B cell (primary cell): ENCODE results near the gene CST7. TPM values are rescaled to one million over a fixed set of nuclear protein-coding genes. Genes with fewer than 3 reads are reported as not detected.

Experiments used
- ATAC-seq: fragments of 200-7000 bp; cut with Tn5 transposase; one replicate; pipeline ENCODE4 v1.10.0; 2021; ENCODE audit warnings: low read depth, mild to moderate bottlenecking, moderate number of reproducible peaks, moderate library complexity
- CTCF ChIA-PET: fragments of 350-600 bp; sonication (Branson Sonifier 250); formaldehyde crosslinking; loops from one replicate; lab custom pipeline; 2021; ENCODE audit warnings: antibody characterized with exemption, inconsistent platforms; lab: Charles Lee
- POLR2A ChIA-PET: fragments of 350-600 bp; sonication (Branson Sonifier 250); formaldehyde crosslinking; loops from one replicate; lab custom pipeline; 2021; ENCODE audit warnings: antibody characterized with exemption; lab: Charles Lee
- DNase-seq: peaks from one replicate; pipeline ENCODE4 v3.0.0; 2013
- H2AFZ ChIP-seq: 2 replicates; pipeline ENCODE4 v1.6.1; 2012; ENCODE audit warnings: mild to moderate bottlenecking, low read depth, low read length; ENCODE audit not compliant: insufficient read depth, poor library complexity, severe bottlenecking
- H3K27ac ChIP-seq, 2 donors: 1 replicate in 1 of 2; 2 replicates in 1 of 2; pipeline ENCODE4 v1.5.1; 2012 to 2013; ENCODE audit warnings: low read length in 2 of 2, mild to moderate bottlenecking in 2 of 2, moderate library complexity in 1 of 2
- H3K27me3 ChIP-seq, 4 experiments: fragments of 200-600 bp in 1 of 4; sonication (generic) in 1 of 4; replicated peaks in 1 of 4; 1 replicate in 2 of 4; 2 replicates in 2 of 4; pipeline versions ENCODE4 v1.6.1 to v1.7.0; 2013 to 2016; ENCODE audit warnings: low read length in 3 of 4, mild to moderate bottlenecking in 2 of 4, mixed read lengths in 1 of 4, moderate library complexity in 1 of 4; ENCODE audit not compliant: insufficient read depth in 4 of 4, control insufficient read depth in 3 of 4; ENCODE audit errors: control extremely low read depth in 1 of 4
- H3K36me3 ChIP-seq, 2 experiments: replicated peaks in 1 of 2; 1 replicate in 1 of 2; 2 replicates in 1 of 2; pipeline versions ENCODE4 v1.6.1 to v1.7.1; 2013; ENCODE audit warnings: low read length in 1 of 2; ENCODE audit not compliant: insufficient read depth in 2 of 2, control insufficient read depth in 1 of 2; ENCODE audit errors: control extremely low read depth in 1 of 2, extremely low read depth in 1 of 2
- H3K4me1 ChIP-seq, 2 donors: fragments of 200-600 bp in 1 of 2; sonication (generic) in 1 of 2; 1 replicate in 1 of 2; 2 replicates in 1 of 2; pipeline versions ENCODE4 v1.5.1 to v1.6.1; 2013 to 2017; ENCODE audit warnings: low read length in 2 of 2; ENCODE audit not compliant: control insufficient read depth in 2 of 2, insufficient read depth in 2 of 2
- H3K4me2 ChIP-seq: replicated peaks from 2 replicates; pipeline ENCODE3; 2012; ENCODE audit warnings: mild to moderate bottlenecking, low read depth, low read length; ENCODE audit not compliant: poor library complexity, severe bottlenecking
- H3K4me3 ChIP-seq, 5 experiments: fragments of 200-600 bp in 1 of 5; sonication (generic) in 1 of 5; 1 replicate in 3 of 5; 2 replicates in 2 of 5; pipeline versions ENCODE4 v1.5.1 to v1.7.0; 2011 to 2016; ENCODE audit warnings: low read length in 4 of 5, mild to moderate bottlenecking in 4 of 5, low read depth in 2 of 5, control low read depth in 1 of 5, moderate library complexity in 1 of 5; ENCODE audit not compliant: insufficient read depth in 1 of 5; ENCODE audit errors: control extremely low read depth in 1 of 5, extremely low read depth in 1 of 5
- H3K79me2 ChIP-seq: fragments of 200-600 bp; sonication (generic); one replicate; pipeline ENCODE4 v1.6.0; 2016; ENCODE audit warnings: low read length; ENCODE audit not compliant: control insufficient read depth, insufficient read depth
- H3K9ac ChIP-seq: fragments of 200-600 bp; sonication (generic); 2 replicates; pipeline ENCODE4 v1.6.1; 2017; ENCODE audit warnings: mild to moderate bottlenecking, low read length, moderate library complexity
- H3K9me3 ChIP-seq, 3 donors: one replicate each; pipeline versions ENCODE4 v1.6.1 to v1.7.1; 2013; ENCODE audit warnings: low read length in 2 of 3; ENCODE audit not compliant: control insufficient read depth in 2 of 3, insufficient read depth in 1 of 3; ENCODE audit errors: control extremely low read depth in 1 of 3
- H4K20me1 ChIP-seq: 2 replicates; pipeline ENCODE4 v1.6.0; 2012; ENCODE audit warnings: mild to moderate bottlenecking, low read length; ENCODE audit not compliant: insufficient read depth, control insufficient read depth, poor library complexity, severe bottlenecking
- H3K27ac Mint-ChIP-seq: one replicate; pipeline ENCODE4 v1.8.0; 2021; ENCODE audit warnings: mixed read lengths
- H3K27me3 Mint-ChIP-seq: one replicate; pipeline ENCODE4 v1.8.0; 2021; ENCODE audit warnings: mixed read lengths
- H3K4me1 Mint-ChIP-seq: one replicate; pipeline ENCODE4 v1.8.0; 2021; ENCODE audit warnings: mixed read lengths
- H3K4me3 Mint-ChIP-seq: one replicate; pipeline ENCODE4 v1.8.0; 2021; ENCODE audit warnings: mixed read lengths
- H3K9me3 Mint-ChIP-seq: one replicate; pipeline ENCODE4 v1.8.0; 2022; ENCODE audit warnings: mixed read lengths; ENCODE audit not compliant: insufficient read depth
- EZH2 ChIP-seq: IDR thresholded peaks from 2 replicates; pipeline ENCODE4 v1.6.1; 2012; ENCODE audit warnings: borderline replicate concordance, low read depth, mild to moderate bottlenecking, moderate library complexity, low read length; ENCODE audit not compliant: insufficient read depth, poor library complexity, severe bottlenecking
- WGBS: methylation state at CpG from one replicate; pipeline ENCODE4 v1.1.5; 2013; ENCODE audit warnings: missing lambda C conversion rate; ENCODE audit not compliant: insufficient coverage; 5-methylcytosine and 5-hydroxymethylcytosine counted together
- intact Hi-C: fragments of 100-400 bp; cut with micrococcal nuclease; formaldehyde crosslinking; loops from one replicate; pipeline ENCODE4 v1.10.0; 2022
- polyA plus RNA-seq: library from polyadenylated mRNA; depleted of rRNA; stranded (reverse); fragments of >200 nt; gene quantifications from 2 replicates; pipeline ENCODE4 v1.2.3, GENCODE V29; 2012
- total RNA-seq, 2 donors: library from RNA; stranded (reverse); fragments of 120-200 nt in 1 of 2; gene quantifications; 1 replicate in 1 of 2; 2 replicates in 1 of 2; pipeline versions ENCODE4 v1.2.3 to v1.2.4, GENCODE V29; 2013 to 2022
- TF ChIP-seq, protein P1 (sequence below): fragments of 200-600 bp; IDR thresholded peaks from one replicate; pipeline ENCODE4 v1.8.0; 2022; ENCODE audit warnings: antibody characterized with exemption, mild to moderate bottlenecking

Gene CST7
- total and polyA plus RNA-seq, 2 donors (not counting 1 experiment from before 2014, with no cell fraction given), result 0.94 to 3.4 TPM

DNA sequence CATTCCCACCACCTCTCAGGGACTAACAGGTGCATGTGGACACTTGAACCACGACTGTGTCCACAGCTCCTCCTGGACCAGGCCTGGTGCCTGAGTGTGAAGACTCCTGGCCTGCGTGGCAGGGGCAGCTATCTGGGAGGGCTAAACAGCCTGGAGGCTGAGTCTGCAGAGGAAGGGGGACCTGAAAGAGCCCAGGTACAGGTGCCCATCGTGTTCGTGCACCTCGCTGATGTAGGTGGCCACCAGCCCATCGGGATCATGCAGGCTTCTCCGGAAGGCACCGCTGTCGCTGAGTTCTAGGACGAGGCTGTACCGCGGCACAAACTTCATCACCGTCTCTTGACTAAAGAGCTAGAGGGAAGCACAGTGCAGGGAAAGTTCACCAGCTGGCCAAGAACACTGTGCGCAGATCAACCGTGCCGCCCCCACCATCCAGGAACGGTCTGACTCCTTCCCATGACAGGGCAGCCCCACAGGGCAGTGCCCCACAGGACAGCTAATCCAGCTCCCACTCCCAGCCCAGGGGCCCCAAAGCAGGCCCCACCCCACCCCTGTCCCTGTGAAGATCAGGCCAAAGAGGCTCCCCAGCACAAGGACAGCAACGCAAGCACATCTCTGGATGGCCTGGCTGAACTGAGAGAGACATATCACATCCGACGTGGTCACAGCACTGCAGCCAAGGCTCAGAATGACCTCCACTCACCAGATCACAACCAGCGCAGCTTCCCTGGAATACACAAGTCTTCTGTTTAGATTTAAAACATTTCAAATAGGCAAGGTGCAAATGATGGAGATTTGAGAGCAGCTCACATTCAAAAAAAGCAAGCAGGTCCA is 14.8 kb downstream of the CST7 start:
- H3K27ac Mint-ChIP-seq, result no peak overlapping the region
- 97% methylated on average over 20 of the region's 21 CpGs for WGBS
- no peak overlapping the region for H3K4me3 Mint-ChIP-seq

DNA sequence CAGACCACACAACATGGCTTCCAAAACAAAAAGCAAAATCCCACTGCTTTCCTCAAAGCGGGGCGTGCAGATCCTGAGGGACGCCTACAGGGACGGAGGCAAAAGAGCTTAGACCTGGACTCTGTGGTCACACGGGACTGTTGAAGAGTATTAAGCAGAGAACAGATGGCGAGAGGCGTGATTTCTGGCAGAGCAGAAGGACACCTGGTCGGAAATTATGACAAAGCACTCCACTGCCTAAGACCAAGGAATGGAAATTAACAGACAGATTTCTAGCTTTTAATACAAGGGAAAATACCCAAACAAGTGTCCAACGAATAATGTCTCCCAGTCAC is 15.4 kb downstream of the CST7 start:
- Histone ChIP-seq H4K20me1 (no peaks in the 10 kb centered on the region), H3K27me3 (no peaks in the 10 kb centered on the region), H3K4me3 (no peak overlapping the region), H3K9ac (no peak overlapping the region), H3K9me3 (no peaks in the 10 kb centered on the region), H3K36me3 (peaks cover 7 to 52% of the 10 kb centered on the region in 2 experiments), H3K4me2 (no peak overlapping the region), H3K27ac (no peak overlapping the region), H3K4me1 (no peaks in the 10 kb centered on the region), H2AFZ (no peak overlapping the region), H3K79me2 (no peaks in the 10 kb centered on the region)
- Mint-ChIP-seq H3K27me3 (no peaks in the 10 kb centered on the region), H3K27ac (no peak overlapping the region), H3K4me3 (no peak overlapping the region), H3K9me3 (no peaks in the 10 kb centered on the region), H3K4me1 (no peaks in the 10 kb centered on the region)
- intact Hi-C loops, result no loop called here
- CTCF ChIA-PET, result no interaction called here
- TF ChIP-seq, protein P1, sequence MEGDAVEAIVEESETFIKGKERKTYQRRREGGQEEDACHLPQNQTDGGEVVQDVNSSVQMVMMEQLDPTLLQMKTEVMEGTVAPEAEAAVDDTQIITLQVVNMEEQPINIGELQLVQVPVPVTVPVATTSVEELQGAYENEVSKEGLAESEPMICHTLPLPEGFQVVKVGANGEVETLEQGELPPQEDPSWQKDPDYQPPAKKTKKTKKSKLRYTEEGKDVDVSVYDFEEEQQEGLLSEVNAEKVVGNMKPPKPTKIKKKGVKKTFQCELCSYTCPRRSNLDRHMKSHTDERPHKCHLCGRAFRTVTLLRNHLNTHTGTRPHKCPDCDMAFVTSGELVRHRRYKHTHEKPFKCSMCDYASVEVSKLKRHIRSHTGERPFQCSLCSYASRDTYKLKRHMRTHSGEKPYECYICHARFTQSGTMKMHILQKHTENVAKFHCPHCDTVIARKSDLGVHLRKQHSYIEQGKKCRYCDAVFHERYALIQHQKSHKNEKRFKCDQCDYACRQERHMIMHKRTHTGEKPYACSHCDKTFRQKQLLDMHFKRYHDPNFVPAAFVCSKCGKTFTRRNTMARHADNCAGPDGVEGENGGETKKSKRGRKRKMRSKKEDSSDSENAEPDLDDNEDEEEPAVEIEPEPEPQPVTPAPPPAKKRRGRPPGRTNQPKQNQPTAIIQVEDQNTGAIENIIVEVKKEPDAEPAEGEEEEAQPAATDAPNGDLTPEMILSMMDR, result no peak
- TF ChIP-seq EZH2, result no peak
- 91% methylated on average over 5 of the region's 9 CpGs for WGBS
- DNase-seq (no peak), ATAC-seq (no peak)
- POLR2A ChIA-PET, result no interaction called here

More for the DNA sequence above, 14.8 kb downstream of the CST7 start:
- H2AFZ ChIP-seq, result no peak overlapping the region
- CTCF ChIA-PET, result no interaction called here
- no peaks in the 10 kb centered on the region for H3K27me3 Mint-ChIP-seq
- no peaks in the 10 kb centered on the region for H3K4me1 ChIP-seq
- no peaks in the 10 kb centered on the region for H3K9me3 ChIP-seq
- peaks cover 7 to 50% of the 10 kb centered on the region in 2 experiments for H3K36me3 ChIP-seq
- POLR2A ChIA-PET, result no interaction called here
- H3K27ac ChIP-seq, result no peak overlapping the region
- H3K27me3 ChIP-seq, result no peaks in the 10 kb centered on the region
- TF ChIP-seq, protein P1, result no peak
- no peak for TF ChIP-seq EZH2
- no peaks in the 10 kb centered on the region for H4K20me1 ChIP-seq
- H3K9me3 Mint-ChIP-seq, result no peaks in the 10 kb centered on the region
- DNase-seq (no peak), ATAC-seq (no peak)
- H3K9ac ChIP-seq, result no peak overlapping the region
- no peak overlapping the region for H3K4me3 ChIP-seq
- H3K79me2 ChIP-seq, result no peaks in the 10 kb centered on the region
- H3K4me1 Mint-ChIP-seq, result no peaks in the 10 kb centered on the region
- intact Hi-C loops, result no loop called here
- no peak overlapping the region for H3K4me2 ChIP-seq
